Trophoblast cell (in vitro differentiated cells and primary cell): ENCODE data around the gene ACSM5.
"Not testable (repeated sequence)": the region's sequence is repeated elsewhere in the genome, so short reads cannot be mapped to it uniquely, and the experiment has no call there.

Source experiments
- DNase-seq, 2 donors: peaks; one replicate each; pipeline ENCODE4 v3.0.0-alpha.2; 2016
- H2AFZ ChIP-seq: 2 replicates; pipeline ENCODE4 v1.6.1; 2013; ENCODE audit warnings: low read length, moderate library complexity, mild to moderate bottlenecking; ENCODE audit not compliant: insufficient read depth, poor library complexity
- H2AK5ac ChIP-seq: 2 replicates; pipeline ENCODE4 v1.6.1; 2013; ENCODE audit warnings: mild to moderate bottlenecking, low read length
- H2BK120ac ChIP-seq: 2 replicates; pipeline ENCODE4 v1.6.1; 2013; ENCODE audit warnings: low read length, mild to moderate bottlenecking, moderate library complexity; ENCODE audit not compliant: insufficient read depth, poor library complexity
- H2BK12ac ChIP-seq: 2 replicates; pipeline ENCODE4 v1.6.1; 2013; ENCODE audit warnings: mild to moderate bottlenecking, low read length, moderate library complexity
- H2BK5ac ChIP-seq: 2 replicates; pipeline ENCODE4 v1.6.1; 2013; ENCODE audit warnings: low read length, low read depth, moderate library complexity, mild to moderate bottlenecking; ENCODE audit not compliant: poor library complexity
- H3K14ac ChIP-seq: 2 replicates; pipeline ENCODE4 v1.6.1; 2013; ENCODE audit warnings: mild to moderate bottlenecking, low read length
- H3K18ac ChIP-seq: 2 replicates; pipeline ENCODE4 v1.6.1; 2013; ENCODE audit warnings: mild to moderate bottlenecking, low read length
- H3K23ac ChIP-seq: 2 replicates; pipeline ENCODE4 v1.6.1; 2013; ENCODE audit warnings: low read length
- H3K27ac ChIP-seq: 2 replicates; pipeline ENCODE4 v1.5.1; 2013; ENCODE audit warnings: low read depth, mild to moderate bottlenecking, inconsistent platforms, low read length, moderate library complexity
- H3K27me3 ChIP-seq: 2 replicates; pipeline ENCODE4 v1.6.1; 2013; ENCODE audit warnings: inconsistent platforms, mild to moderate bottlenecking, low read length, moderate library complexity; ENCODE audit not compliant: insufficient read depth
- H3K36me3 ChIP-seq, 2 experiments: 1 replicate in 1 of 2; 2 replicates in 1 of 2; pipeline ENCODE4 v1.6.1; 2013; ENCODE audit warnings: low read length in 2 of 2, mild to moderate bottlenecking in 2 of 2, moderate library complexity in 1 of 2; ENCODE audit not compliant: insufficient read depth in 2 of 2, control insufficient read depth in 1 of 2
- H3K4ac ChIP-seq: 2 replicates; pipeline ENCODE4 v1.6.1; 2013; ENCODE audit warnings: low read depth, mild to moderate bottlenecking, low read length, moderate library complexity
- H3K4me1 ChIP-seq, 2 experiments: 1 replicate in 1 of 2; 2 replicates in 1 of 2; pipeline ENCODE4 v1.6.1; 2013; ENCODE audit warnings: low read length in 2 of 2, mild to moderate bottlenecking in 2 of 2, moderate library complexity in 1 of 2; ENCODE audit not compliant: insufficient read depth in 2 of 2, control insufficient read depth in 1 of 2
- H3K4me2 ChIP-seq: 2 replicates; pipeline ENCODE4 v1.6.1; 2013; ENCODE audit warnings: inconsistent platforms, mild to moderate bottlenecking, low read length, moderate library complexity
- H3K4me3 ChIP-seq: 2 replicates; pipeline ENCODE4 v1.5.1; 2013; ENCODE audit warnings: mild to moderate bottlenecking, low read depth, low read length, inconsistent platforms
- H3K79me1 ChIP-seq: one replicate; pipeline ENCODE4 v1.6.1; 2013; ENCODE audit warnings: low read length
- H3K79me2 ChIP-seq: 2 replicates; pipeline ENCODE4 v1.6.1; 2013; ENCODE audit warnings: low read length, mild to moderate bottlenecking; ENCODE audit not compliant: control insufficient read depth, insufficient read depth, poor library complexity
- H3K9ac ChIP-seq: 2 replicates; pipeline ENCODE4 v1.6.1; 2013; ENCODE audit warnings: mild to moderate bottlenecking, low read length
- H3K9me3 ChIP-seq: 2 replicates; pipeline ENCODE4 v1.6.1; 2013; ENCODE audit warnings: low read depth, mild to moderate bottlenecking, control low read depth, inconsistent platforms, low read length; ENCODE audit not compliant: insufficient read depth
- H4K12ac ChIP-seq: 2 replicates; pipeline ENCODE4 v1.6.1; 2013; ENCODE audit warnings: low read depth, mild to moderate bottlenecking, low read length, moderate library complexity
- H4K8ac ChIP-seq: 2 replicates; pipeline ENCODE4 v1.6.1; 2013; ENCODE audit warnings: low read depth, mild to moderate bottlenecking, low read length, moderate library complexity
- H4K91ac ChIP-seq: one replicate; pipeline ENCODE4 v1.6.1; 2013; ENCODE audit warnings: low read depth, mild to moderate bottlenecking, low read length, moderate library complexity
- WGBS: extraction: QIAGEN DNeasy Blood & Tissue Kit; methylation state at CpG from one replicate; pipeline ENCODE4 v1.1.7; 2013; ENCODE audit warnings: missing lambda C conversion rate; ENCODE audit not compliant: insufficient read length, insufficient coverage; ENCODE audit errors: extremely low coverage; 5-methylcytosine and 5-hydroxymethylcytosine counted together

Gene ACSM5

GRCh38 chr16:20439820-20440231, 30.5 kb downstream of the ACSM5 start:
- H3K18ac ChIP-seq, H3K4me2 ChIP-seq, H3K9me3 ChIP-seq, H3K27me3 ChIP-seq, H3K4ac ChIP-seq, H3K14ac ChIP-seq, H3K23ac ChIP-seq, H3K27ac ChIP-seq, H4K12ac ChIP-seq, H2BK12ac ChIP-seq, H3K4me1 ChIP-seq, H3K79me1 ChIP-seq, H4K91ac ChIP-seq, H3K36me3 ChIP-seq, H2BK5ac ChIP-seq, DNase-seq, H4K8ac ChIP-seq, H2AK5ac ChIP-seq, H3K9ac ChIP-seq, H3K79me2 ChIP-seq, H2BK120ac ChIP-seq, H3K4me3 ChIP-seq, H2AFZ ChIP-seq: not testable (repeated sequence)
- no CpG with 5 or more reads among the region's 3 CpGs for WGBS

GRCh38 chr16:20440731-20441130, 31.4 kb downstream of the ACSM5 start:
- H3K23ac ChIP-seq, H3K27me3 ChIP-seq, DNase-seq, H3K9ac ChIP-seq, H3K14ac ChIP-seq, H3K9me3 ChIP-seq, H3K27ac ChIP-seq, H3K18ac ChIP-seq, H3K79me2 ChIP-seq, H2BK120ac ChIP-seq, H4K8ac ChIP-seq, H2AK5ac ChIP-seq, H3K36me3 ChIP-seq, H4K12ac ChIP-seq, H2BK12ac ChIP-seq, H3K79me1 ChIP-seq, H2BK5ac ChIP-seq, H3K4me2 ChIP-seq, H4K91ac ChIP-seq, H2AFZ ChIP-seq, H3K4me3 ChIP-seq, H3K4ac ChIP-seq, H3K4me1 ChIP-seq: not testable (repeated sequence)
- no CpG with 5 or more reads among the region's 1 CpG for WGBS

- H3K4me2 ChIP-seq, result no peak overlapping the region
- no peaks in the 10 kb centered on the region for H3K9me3 ChIP-seq
- WGBS, result no CpG with 5 or more reads among the region's 3 CpGs
- no peaks in the 10 kb centered on the region for H3K79me2 ChIP-seq
- H4K91ac ChIP-seq, result no peak overlapping the region
- no peak overlapping the region for H3K27ac ChIP-seq
- H3K14ac ChIP-seq, result no peak overlapping the region
- no peak overlapping the region for H4K8ac ChIP-seq
- H3K23ac ChIP-seq, result no peak overlapping the region
- H2BK120ac ChIP-seq, result no peak overlapping the region
- H3K4ac ChIP-seq, result no peak overlapping the region
- H3K27me3 ChIP-seq, result no peaks in the 10 kb centered on the region
- no peak overlapping the region for H3K9ac ChIP-seq
- DNase-seq, result no peak
- no peak overlapping the region for H3K18ac ChIP-seq
- H3K79me1 ChIP-seq, result no peaks in the 10 kb centered on the region
- no peak overlapping the region for H2BK5ac ChIP-seq
- no peak overlapping the region for H3K4me3 ChIP-seq
- H4K12ac ChIP-seq, result no peak overlapping the region
- H3K4me1 ChIP-seq, result no peaks in the 10 kb centered on the region
- no peaks in the 10 kb centered on the region for H3K36me3 ChIP-seq
- no peak overlapping the region for H2AK5ac ChIP-seq
- no peak overlapping the region for H2AFZ ChIP-seq
- no peak overlapping the region for H2BK12ac ChIP-seq
These were observed 31.9 kb downstream of the ACSM5 start for GRCh38 chr16:20441191-20441590.

- not testable (repeated sequence) for H3K79me1 ChIP-seq, H3K9ac ChIP-seq, H3K4me1 ChIP-seq, H3K36me3 ChIP-seq, H3K14ac ChIP-seq, H2AFZ ChIP-seq, H2AK5ac ChIP-seq, H2BK12ac ChIP-seq, H3K23ac ChIP-seq, H3K4me2 ChIP-seq, H4K8ac ChIP-seq, H4K12ac ChIP-seq, H3K9me3 ChIP-seq, H3K18ac ChIP-seq, DNase-seq, H2BK5ac ChIP-seq, H4K91ac ChIP-seq, H3K27ac ChIP-seq, H3K79me2 ChIP-seq, H3K4ac ChIP-seq, H3K27me3 ChIP-seq, H3K4me3 ChIP-seq, H2BK120ac ChIP-seq
- WGBS, result no CpG with 5 or more reads among the region's 4 CpGs
These were observed 32.5 kb downstream of the ACSM5 start for GRCh38 chr16:20441859-20442258.
